T-helper 17 cell (primary cell): Measurements from ENCODE around the gene ICAM4. TPM values are rescaled to one million over a fixed set of nuclear protein-coding genes. Genes with fewer than 3 reads are reported as not detected.
"Not testable (repeated sequence)": the region's sequence is repeated elsewhere in the genome, so short reads cannot be mapped to it uniquely, and the experiment has no call there.

ENCODE experiments used
- ATAC-seq: fragments of 150-1000 bp; cut with Tn5 transposase; 2 replicates; pipeline ENCODE4 v1.10.0; 2021; ENCODE audit warnings: mild to moderate bottlenecking, moderate library complexity
- DNase-seq, 3 donors: peaks; one replicate each; pipeline versions ENCODE4 v3.0.0 to v3.0.0-alpha.2; 2020 to 2021
- H3K9me3 ChIP-seq: one replicate; pipeline ENCODE4 v1.7.0; 2013; ENCODE audit warnings: low read length, mild to moderate bottlenecking; ENCODE audit not compliant: control insufficient read depth, poor library complexity, severe bottlenecking
- H3K27ac Mint-ChIP-seq: one replicate; pipeline ENCODE4 v1.8.0; 2022; ENCODE audit warnings: mild to moderate bottlenecking, moderate library complexity, mixed read lengths
- H3K27me3 Mint-ChIP-seq: one replicate; pipeline ENCODE4 v1.8.0; 2022; ENCODE audit warnings: mixed read lengths
- H3K36me3 Mint-ChIP-seq: one replicate; pipeline ENCODE4 v1.8.0; 2022; ENCODE audit warnings: low read depth, mixed read lengths
- H3K4me1 Mint-ChIP-seq: one replicate; pipeline ENCODE4 v1.8.0; 2022; ENCODE audit warnings: mild to moderate bottlenecking, mixed read lengths
- H3K4me3 Mint-ChIP-seq: one replicate; pipeline ENCODE4 v1.8.0; 2022; ENCODE audit warnings: mild to moderate bottlenecking, moderate library complexity, mixed read lengths
- total RNA-seq, 4 donors: library from RNA in 2 of 4; stranded (reverse) in 2 of 4; gene quantifications; one replicate each; pipeline ENCODE4 v1.2.3 and lab custom pipeline; 2022 to 2026

The ICAM4 gene
- total RNA-seq, 2 donors from 2014 or later, result 0.94 to 1.6 TPM

- Mint-ChIP-seq H3K27ac (peak overlapping the region; percentile 61), H3K27me3 (no peaks in the 10 kb centered on the region), H3K4me1 (peaks cover 27% of the 10 kb centered on the region), H3K36me3 (peaks cover 4% of the 10 kb centered on the region), H3K4me3 (no peak overlapping the region)
- H3K9me3 ChIP-seq, result no peaks in the 10 kb centered on the region
- ATAC-seq (no peak), DNase-seq (no peak)
Measured at GRCh38 chr19:10274589-10274988, 12.2 kb upstream of the ICAM4 start.

- Mint-ChIP-seq H3K4me3 (no peak overlapping the region), H3K36me3 (peaks cover 4% of the 10 kb centered on the region), H3K27me3 (no peaks in the 10 kb centered on the region), H3K4me1 (peaks cover 14% of the 10 kb centered on the region), H3K27ac (no peak overlapping the region)
- ATAC-seq (no peak), DNase-seq (no peak)
- H3K9me3 ChIP-seq, result no peaks in the 10 kb centered on the region
Measured at GRCh38 chr19:10277795-10278589, 8.8 kb upstream of the ICAM4 start.

- H3K9me3 ChIP-seq, result no peaks in the 10 kb centered on the region
- Mint-ChIP-seq H3K4me3 (no peak overlapping the region), H3K27me3 (no peaks in the 10 kb centered on the region), H3K27ac (peak overlapping the region; percentile 41), H3K4me1 (peaks cover 13% of the 10 kb centered on the region), H3K36me3 (peaks cover 4% of the 10 kb centered on the region)
- ATAC-seq, result no peak
- DNase-seq, result no peak
Measured at GRCh38 chr19:10278935-10279334, 7.8 kb upstream of the ICAM4 start.

- peaks cover 9% of the 10 kb centered on the region for H3K4me1 Mint-ChIP-seq
- ATAC-seq (peak; percentile 25), DNase-seq (no peak)
- no peaks in the 10 kb centered on the region for H3K9me3 ChIP-seq
- H3K36me3 Mint-ChIP-seq, result peaks cover 2% of the 10 kb centered on the region
- no peaks in the 10 kb centered on the region for H3K27me3 Mint-ChIP-seq
- no peak overlapping the region for H3K27ac Mint-ChIP-seq
- no peak overlapping the region for H3K4me3 Mint-ChIP-seq
Measured at GRCh38 chr19:10279737-10280442, 6.9 kb upstream of the ICAM4 start.

GRCh38 chr19:10282043-10282442 is 4.7 kb upstream of the ICAM4 start:
- not testable (repeated sequence) for H3K27me3 Mint-ChIP-seq, H3K27ac Mint-ChIP-seq, ATAC-seq, H3K36me3 Mint-ChIP-seq, DNase-seq, H3K4me3 Mint-ChIP-seq, H3K9me3 ChIP-seq
- H3K4me1 Mint-ChIP-seq, result peaks cover 20% of the 10 kb centered on the region

- Mint-ChIP-seq H3K4me1 (peaks cover 25% of the 10 kb centered on the region), H3K27me3 (peaks cover 12% of the 10 kb centered on the region), H3K27ac (no peak overlapping the region), H3K36me3 (peaks cover 3% of the 10 kb centered on the region), H3K4me3 (no peak overlapping the region)
- ATAC-seq (no peak), DNase-seq (no peak)
- no peaks in the 10 kb centered on the region for H3K9me3 ChIP-seq
Measured at GRCh38 chr19:10283301-10284064, 3.3 kb upstream of the ICAM4 start.

- DNase-seq (no peak), ATAC-seq (no peak)
- peaks cover 3% of the 10 kb centered on the region for H3K36me3 Mint-ChIP-seq
- H3K27me3 Mint-ChIP-seq, result peaks cover 20% of the 10 kb centered on the region
- H3K27ac Mint-ChIP-seq, result no peak overlapping the region
- no peak overlapping the region for H3K4me3 Mint-ChIP-seq
- H3K4me1 Mint-ChIP-seq, result peaks cover 31% of the 10 kb centered on the region
- no peaks in the 10 kb centered on the region for H3K9me3 ChIP-seq
Measured at GRCh38 chr19:10284065-10284959, 2.4 kb upstream of the ICAM4 start.

- Mint-ChIP-seq H3K4me1 (peaks cover 29% of the 10 kb centered on the region), H3K27ac (no peak overlapping the region), H3K27me3 (peaks cover 21% of the 10 kb centered on the region), H3K36me3 (peaks cover 3% of the 10 kb centered on the region), H3K4me3 (no peak overlapping the region)
- DNase-seq (no peak), ATAC-seq (no peak)
- no peaks in the 10 kb centered on the region for H3K9me3 ChIP-seq
Measured at GRCh38 chr19:10284960-10285278, 1.8 kb upstream of the ICAM4 start.

- peaks cover 32% of the 10 kb centered on the region for H3K4me1 Mint-ChIP-seq
- H3K4me3 Mint-ChIP-seq, result no peak overlapping the region
- no peak for ATAC-seq
- no peaks in the 10 kb centered on the region for H3K9me3 ChIP-seq
- H3K27me3 Mint-ChIP-seq, result peaks cover 26% of the 10 kb centered on the region
- peaks cover 5% of the 10 kb centered on the region for H3K36me3 Mint-ChIP-seq
- H3K27ac Mint-ChIP-seq, result no peak overlapping the region
- no peak for DNase-seq
Measured at GRCh38 chr19:10285393-10285792, 1.4 kb upstream of the ICAM4 start.

GRCh38 chr19:10288662-10289166 is 2.0 kb downstream of the ICAM4 start:
- H3K4me3 Mint-ChIP-seq, result peak overlapping the region; percentile 90
- H3K36me3 Mint-ChIP-seq, result peaks cover 10% of the 10 kb centered on the region
- peaks cover 56% of the 10 kb centered on the region for H3K27me3 Mint-ChIP-seq
- DNase-seq (no peak), ATAC-seq (no peak)
- H3K9me3 ChIP-seq, result no peaks in the 10 kb centered on the region
- H3K27ac Mint-ChIP-seq, result peak overlapping the region; percentile 34
- peaks cover 56% of the 10 kb centered on the region for H3K4me1 Mint-ChIP-seq

- peaks cover 10% of the 10 kb centered on the region for H3K36me3 Mint-ChIP-seq
- H3K27ac Mint-ChIP-seq, result peak overlapping the region; percentile 34
- peak overlapping the region; percentile 90 for H3K4me3 Mint-ChIP-seq
- no peaks in the 10 kb centered on the region for H3K9me3 ChIP-seq
- peaks cover 62% of the 10 kb centered on the region for H3K27me3 Mint-ChIP-seq
- H3K4me1 Mint-ChIP-seq, result peaks cover 56% of the 10 kb centered on the region
- DNase-seq, result peak in 1 of 3 donors; percentile 49
- peak; percentile 69 for ATAC-seq
Measured at GRCh38 chr19:10289167-10289835, 2.5 kb downstream of the ICAM4 start.

GRCh38 chr19:10289836-10290356 is 3.1 kb downstream of the ICAM4 start, which contains the start of gene ICAM5:
Gene ICAM5, plus strand, starts transcription at chr19:10289952. Its CDS starts 92 bp downstream, at chr19:10290044.
- no peak for DNase-seq
- Mint-ChIP-seq H3K36me3 (peaks cover 10% of the 10 kb centered on the region), H3K27ac (peak within 1 kb of the TSS; percentile 91), H3K4me3 (peak within 1 kb of the TSS; percentile 90), H3K27me3 (peaks cover 67% of the 10 kb centered on the region), H3K4me1 (peaks cover 56% of the 10 kb centered on the region)
- no peaks in the 10 kb centered on the region for H3K9me3 ChIP-seq
- ATAC-seq, result peak; percentile 16
